Measurements from ENCODE around the gene MRGPRD.

- TF ChIP-seq HDGF (IDR thresholded peaks at IDR 0.05; ENCODE audit: borderline replicate concordance) (no peak), NFRKB (IDR thresholded peaks at IDR 0.05) (no peak), SUZ12 (IDR thresholded peaks at IDR 0.05) (no peak), SP1 (IDR thresholded peaks at IDR 0.05) (no peak), TARDBP (IDR thresholded peaks at IDR 0.05) (no peak), LEF1 (IDR thresholded peaks at IDR 0.05; ENCODE audit: borderline replicate concordance) (no peak), CTBP1 (IDR thresholded peaks at IDR 0.05; ENCODE audit: borderline replicate concordance) (no peak), ZNF384 (IDR thresholded peaks at IDR 0.05) (no peak), ELF4 (IDR thresholded peaks at IDR 0.05) (no peak), FOXA1 (IDR thresholded peaks at IDR 0.05) (no peak)
Measured at GRCh38 chr11:68978626-68978930, 2.2 kb downstream of the MRGPRD start.

Data from HEK293T (cell line).